Pancreas (tissue), 10 donors: ENCODE measurements around the gene ADRM1. TPM values are rescaled to one million over a fixed set of nuclear protein-coding genes. Genes with fewer than 3 reads are reported as not detected.
A peak's percentile ranks its signal among the peaks of the same experiment; 100 is the strongest.

ENCODE experiments used
- ATAC-seq, 4 donors: fragments of 200-7000 bp; cut with Tn5 transposase; one replicate each; pipeline versions ENCODE4 v1.8.0 to v1.9.1; 2020; ENCODE audit warnings: mild to moderate bottlenecking in 4 of 4, moderate library complexity in 4 of 4
- DNase-seq, 6 donors: peaks; one replicate each; pipeline ENCODE4 v3.0.0-alpha.2; 2020
- FAIRE-seq: peaks from 2 replicates; lab custom pipeline; 2012; peaks lifted over from hg19 to GRCh38; lab: Jason Lieb, UNC
- H3K27ac ChIP-seq, 4 donors: fragments of 200-600 bp; sonication (generic); 1 replicate in 3 of 4; 2 replicates in 1 of 4; pipeline versions ENCODE4 v1.5.0 to v1.8.0; 2020
- H3K27me3 ChIP-seq, 4 donors: fragments of 200-600 bp; one replicate each; pipeline ENCODE4 v1.8.0; 2021
- H3K36me3 ChIP-seq, 3 donors: fragments of 200-600 bp; sonication (generic) in 1 of 3; one replicate each; pipeline versions ENCODE4 v1.5.0 to v1.8.0; 2020 to 2021
- H3K4me1 ChIP-seq, 3 donors: fragments of 200-600 bp; one replicate each; pipeline ENCODE4 v1.8.0; 2021
- H3K4me3 ChIP-seq, 4 donors: fragments of 200-600 bp; sonication (generic) in 2 of 4; one replicate each; pipeline versions ENCODE4 v1.5.0 to v1.8.0; 2020 to 2021
- H3K9me3 ChIP-seq, 4 donors: fragments of 200-600 bp; one replicate each; pipeline ENCODE4 v1.8.0; 2021
- WGBS, 2 donors: extraction: QIAGEN DNeasy Blood & Tissue Kit; methylation state at CpG; one replicate each; pipeline ENCODE4 v1.1.7; 2013; 5-methylcytosine and 5-hydroxymethylcytosine counted together
- intact Hi-C, 3 donors: fragments of 100-400 bp; cut with DNase I; formaldehyde crosslinking; loops; one replicate each; pipeline versions ENCODE4 v1.11.1 to v1.14.2; 2022
- polyA plus RNA-seq, 2 donors: library from polyadenylated mRNA; stranded (reverse); fragments of 200-250 nt; gene quantifications; one replicate each; pipeline ENCODE4 v1.2.3, GENCODE V29; 2013
- total RNA-seq, 6 donors: library from RNA; stranded (reverse); fragmentation: NEBNext Ultra II Directional in 4 of 6; extraction: Animal tissue kit (Norgen Biotek cat#: 25700) in 4 of 6; gene quantifications; one replicate each; pipeline versions ENCODE4 v1.2.1 to v1.2.4, GENCODE V29; 2021 to 2023
- TF ChIP-seq, protein P1 (sequence below), 4 donors: fragments of 200-600 bp; sonication (generic) in 3 of 4; IDR thresholded peaks; one replicate each; pipeline versions ENCODE4 v1.5.0 to v1.8.0; 2021; ENCODE audit warnings: antibody characterized with exemption in 4 of 4
- donor health status: healthy with polysubstance abuse.
- donor health status: DM: no; HTN: no; CAD: no; lungs with moderate emphysema.
- donor health status: DM: no; HTN: no; CAD: no.
- donor health status: control.
- donor health status: control.
- donor health status: Bipolar disorder and iron deficiency.
- donor health status: DM: yes; HTN: yes; CAD: no.
- donor health status: DM: no; HTN: no; CAD: no.
- donor health status: DM: no; HTN: no; CAD: no.
- donor health status: DM: yes; HTN: yes; CAD: no.

ADRM1 gene
- total and polyA plus RNA-seq, 8 donors, result 33.3 to 76.0 (median 41.7) TPM

DNA sequence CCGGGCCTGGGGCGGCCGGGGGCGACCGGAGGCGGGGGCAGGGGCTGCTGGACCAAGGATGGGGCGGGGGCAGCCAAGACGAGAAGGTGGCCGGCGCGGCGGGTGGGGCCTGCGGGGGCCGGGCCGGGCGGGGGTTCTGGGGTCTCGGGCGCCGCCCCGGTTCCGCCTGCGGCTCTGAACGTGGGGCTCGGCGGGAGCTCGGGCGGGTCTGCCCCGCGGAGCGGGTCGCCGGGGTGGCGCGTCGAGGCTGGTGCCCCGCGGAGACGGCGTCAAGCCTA, 204 bp downstream of the ADRM1 start:
- Histone ChIP-seq H3K36me3 (peaks cover 7 to 23% (median 17%) of the 10 kb centered on the region in 3 donors), H3K4me3 (peak overlapping the region; percentile 59 to 94 (median 87)), H3K27ac (peak overlapping the region; percentile 41 to 98 (median 95)), H3K4me1 (peaks cover 17 to 24% (median 18%) of the 10 kb centered on the region in 3 donors), H3K9me3 (no peaks in the 10 kb centered on the region), H3K27me3 (no peaks in the 10 kb centered on the region)
- TF ChIP-seq, protein P1, sequence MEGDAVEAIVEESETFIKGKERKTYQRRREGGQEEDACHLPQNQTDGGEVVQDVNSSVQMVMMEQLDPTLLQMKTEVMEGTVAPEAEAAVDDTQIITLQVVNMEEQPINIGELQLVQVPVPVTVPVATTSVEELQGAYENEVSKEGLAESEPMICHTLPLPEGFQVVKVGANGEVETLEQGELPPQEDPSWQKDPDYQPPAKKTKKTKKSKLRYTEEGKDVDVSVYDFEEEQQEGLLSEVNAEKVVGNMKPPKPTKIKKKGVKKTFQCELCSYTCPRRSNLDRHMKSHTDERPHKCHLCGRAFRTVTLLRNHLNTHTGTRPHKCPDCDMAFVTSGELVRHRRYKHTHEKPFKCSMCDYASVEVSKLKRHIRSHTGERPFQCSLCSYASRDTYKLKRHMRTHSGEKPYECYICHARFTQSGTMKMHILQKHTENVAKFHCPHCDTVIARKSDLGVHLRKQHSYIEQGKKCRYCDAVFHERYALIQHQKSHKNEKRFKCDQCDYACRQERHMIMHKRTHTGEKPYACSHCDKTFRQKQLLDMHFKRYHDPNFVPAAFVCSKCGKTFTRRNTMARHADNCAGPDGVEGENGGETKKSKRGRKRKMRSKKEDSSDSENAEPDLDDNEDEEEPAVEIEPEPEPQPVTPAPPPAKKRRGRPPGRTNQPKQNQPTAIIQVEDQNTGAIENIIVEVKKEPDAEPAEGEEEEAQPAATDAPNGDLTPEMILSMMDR (IDR thresholded peaks at IDR 0.05), result no peak
- 0 to 1% methylated on average over 4 to 39 of the region's 39 CpGs for WGBS, 2 donors
- FAIRE-seq, result no peak
- intact Hi-C loops, result no loop called here
- DNase-seq, result no peak
- ATAC-seq, result no peak

DNA sequence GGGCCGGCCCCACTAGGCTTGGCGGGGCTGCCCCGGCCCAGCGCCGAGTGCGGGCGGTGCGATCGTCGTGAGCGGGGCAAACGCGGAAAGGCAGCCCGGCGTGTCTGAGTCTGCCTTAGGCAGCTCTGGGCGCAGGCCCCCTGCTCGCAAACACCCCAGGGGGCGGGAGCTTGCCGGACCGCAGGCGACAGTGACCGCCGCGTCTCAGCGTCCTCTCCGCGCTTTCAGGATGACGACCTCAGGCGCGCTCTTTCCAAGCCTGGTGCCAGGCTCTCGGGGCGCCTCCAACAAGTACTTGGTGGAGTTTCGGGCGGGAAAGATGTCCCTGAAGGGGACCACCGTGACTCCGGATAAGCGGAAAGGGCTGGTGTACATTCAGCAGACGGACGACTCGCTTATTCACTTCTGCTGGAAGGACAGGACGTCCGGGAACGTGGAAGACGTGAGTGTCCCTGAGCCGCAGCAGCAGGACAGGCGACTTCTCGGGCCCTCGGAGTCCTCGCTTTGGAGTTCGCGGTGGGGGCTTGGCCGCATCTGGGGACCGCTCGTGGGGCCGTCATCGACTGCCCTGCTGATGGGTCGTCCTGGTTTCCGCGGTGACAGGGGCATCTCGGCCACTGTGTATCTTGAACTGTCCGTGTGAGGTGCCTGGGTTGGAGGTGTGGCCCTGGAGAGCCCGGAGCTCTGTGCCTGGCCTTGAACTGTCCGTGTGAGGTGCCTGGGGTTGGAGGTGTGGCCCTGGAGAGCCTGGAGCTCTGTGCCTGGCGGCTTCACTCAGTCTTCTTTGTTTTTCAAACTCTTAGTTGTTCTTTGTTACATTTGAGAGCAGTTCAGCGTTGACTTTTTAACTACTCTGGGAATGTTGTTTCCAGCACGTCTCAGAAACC, 786 bp downstream of the ADRM1 start:
- Histone ChIP-seq H3K36me3 (peaks cover 9 to 29% (median 22%) of the 10 kb centered on the region in 3 donors), H3K9me3 (no peaks in the 10 kb centered on the region), H3K4me3 (peak overlapping the region; percentile 59 to 94 (median 87)), H3K27ac (peak overlapping the region; percentile 41 to 98 (median 95)), H3K27me3 (no peaks in the 10 kb centered on the region), H3K4me1 (peaks cover 12 to 22% (median 15%) of the 10 kb centered on the region in 3 donors)
- ATAC-seq (peak in 1 of 4 donors; percentile 5), DNase-seq (peak in 3 of 6 donors; percentile 38 to 86 (median 68)), FAIRE-seq (no peak)
- 1% methylated on average over 58 to 66 of the region's 66 CpGs for WGBS, 2 donors
- TF ChIP-seq, protein P1 (IDR thresholded peaks at IDR 0.05), result no peak
- intact Hi-C loops, result no loop called here

DNA sequence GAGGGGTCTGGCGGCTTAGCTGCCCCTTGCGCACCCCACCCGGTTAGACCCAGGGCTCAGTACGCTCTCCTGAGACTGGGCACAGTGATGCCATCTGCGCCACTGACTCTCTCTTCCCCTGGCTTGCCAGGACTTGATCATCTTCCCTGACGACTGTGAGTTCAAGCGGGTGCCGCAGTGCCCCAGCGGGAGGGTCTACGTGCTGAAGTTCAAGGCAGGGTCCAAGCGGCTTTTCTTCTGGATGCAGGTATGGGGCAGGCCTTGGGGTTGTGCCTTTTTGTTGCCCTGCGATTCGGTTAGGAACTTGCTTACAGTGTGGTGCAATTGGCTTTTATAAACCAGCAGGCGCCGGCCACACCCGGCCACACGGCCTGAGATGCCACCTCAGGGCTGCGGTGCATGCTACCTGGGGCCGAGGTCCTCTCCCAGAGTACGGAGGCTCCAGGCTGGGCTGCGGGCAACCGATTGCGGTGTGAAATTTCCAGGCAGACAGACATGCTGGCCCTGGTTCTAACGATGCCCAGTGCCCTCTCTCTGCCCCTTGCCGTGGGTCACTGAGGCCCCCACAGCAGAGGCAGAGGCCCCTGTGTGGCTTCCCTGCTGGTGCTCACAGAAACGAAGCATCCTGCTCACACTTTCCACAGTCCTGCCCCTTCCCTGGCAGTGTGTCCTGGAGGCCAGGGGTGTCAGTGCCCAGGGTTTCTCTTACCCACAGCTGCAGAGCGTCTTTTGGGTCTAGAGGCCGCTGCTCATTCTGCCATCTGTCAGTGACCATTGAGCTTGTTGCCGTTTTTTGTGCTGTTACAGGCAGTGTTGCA, 1.7 kb downstream of the ADRM1 start:
- 33 to 35% methylated on average over 29 of the region's 29 CpGs for WGBS, 2 donors
- peak overlapping the region in 3 of 4 donors; percentile 39 to 98 (median 95) for H3K27ac ChIP-seq
- ATAC-seq (no peak), DNase-seq (peak in 2 of 6 donors; percentile 50 to 71), FAIRE-seq (no peak)
- H3K4me3 ChIP-seq, result peak overlapping the region; percentile 59 to 94 (median 87)
- peaks cover 9 to 36% (median 25%) of the 10 kb centered on the region in 3 donors for H3K36me3 ChIP-seq
- H3K9me3 ChIP-seq, result no peaks in the 10 kb centered on the region
- peaks cover 8 to 22% (median 11%) of the 10 kb centered on the region in 3 donors for H3K4me1 ChIP-seq
- intact Hi-C loops, result loop anchor here in 2 of 3 donors (5.0 kb wide), 2 partner anchors 73 to 78 kb away; no protein-coding TSS in a partner anchor
- TF ChIP-seq, protein P1 (IDR thresholded peaks at IDR 0.05), result no peak
- no peaks in the 10 kb centered on the region for H3K27me3 ChIP-seq

GRCh38 chr20:62305149-62305764, 2.5 kb downstream of the ADRM1 start:
- Histone ChIP-seq H3K4me1 (peaks cover 8 to 22% (median 11%) of the 10 kb centered on the region in 3 donors), H3K4me3 (peak overlapping the region in 2 of 4 donors; percentile 85 to 89), H3K27ac (peak overlapping the region in 3 of 4 donors; percentile 25 to 46 (median 29)), H3K36me3 (peaks cover 9 to 36% (median 25%) of the 10 kb centered on the region in 3 donors), H3K27me3 (no peaks in the 10 kb centered on the region), H3K9me3 (no peaks in the 10 kb centered on the region)
- ATAC-seq (peak; percentile 25 to 58 (median 44)), DNase-seq (peak in 5 of 6 donors; percentile 81 to 91 (median 85)), FAIRE-seq (no peak)
- intact Hi-C loops, result loop anchor here in 2 of 3 donors (5.0 kb wide), 2 partner anchors 72 to 77 kb away; no protein-coding TSS in a partner anchor
- WGBS, 2 donors, result 36 to 50% methylated on average over 18 of the region's 18 CpGs
- TF ChIP-seq, protein P1 (IDR thresholded peaks at IDR 0.05), result no peak
